Endothelial cell of umbilical vein (primary cell): Measurements from ENCODE around the gene TOMM7.
"Not testable (repeated sequence)": the region's sequence is repeated elsewhere in the genome, so short reads cannot be mapped to it uniquely, and the experiment has no call there.

Source experiments
- CTCF ChIP-seq, 2 donors: IDR thresholded peaks; 1 replicate in 1 of 2; 2 replicates in 1 of 2; pipeline ENCODE4 v1.5.1; 2011; ENCODE audit warnings: low read length in 2 of 2, mild to moderate bottlenecking in 2 of 2, moderate library complexity in 2 of 2, control low read depth in 1 of 2, inconsistent platforms in 1 of 2, low read depth in 1 of 2; ENCODE audit not compliant: insufficient read depth in 1 of 2; ENCODE audit errors: extremely low read depth in 1 of 2
- EZH2 ChIP-seq: IDR thresholded peaks from 2 replicates; pipeline ENCODE4 v1.6.1; 2012; ENCODE audit warnings: borderline replicate concordance, low read depth, mild to moderate bottlenecking, moderate library complexity, low read length, inconsistent platforms; ENCODE audit not compliant: severe bottlenecking

- TF ChIP-seq CTCF (IDR thresholded peaks at IDR 0.05; ENCODE audit: extremely low read depth in 1 of 2, insufficient read depth in 1 of 2, low read depth in 1 of 2, low read length in 2 of 2); EZH2: not testable (repeated sequence)
These were observed 42.8 kb downstream of the TOMM7 start for GRCh38 chr7:22779730-22780323.
